Adipocyte (in vitro differentiated cells): ENCODE results near the gene IL1RAPL2.
A peak's percentile ranks its signal among the peaks of the same experiment; 100 is the strongest.

Experiments
- DNase-seq: peaks from one replicate; pipeline ENCODE4 v3.0.0-alpha.2; 2015; ENCODE audit warnings: low read depth
- H3K27me3 ChIP-seq: replicated peaks from 2 replicates; pipeline ENCODE4 v1.7.0; 2013; ENCODE audit warnings: mild to moderate bottlenecking, low read length, moderate library complexity; ENCODE audit not compliant: control insufficient read depth, insufficient read depth
- H3K36me3 ChIP-seq: 2 replicates; pipeline ENCODE4 v1.7.0; 2013; ENCODE audit warnings: low read length, mild to moderate bottlenecking, moderate library complexity; ENCODE audit not compliant: control insufficient read depth, insufficient read depth, severe bottlenecking
- H3K4me1 ChIP-seq: 2 replicates; pipeline ENCODE4 v1.7.0; 2013; ENCODE audit warnings: mild to moderate bottlenecking, low read length, moderate library complexity; ENCODE audit not compliant: control insufficient read depth, insufficient read depth
- H3K4me3 ChIP-seq: 2 replicates; pipeline ENCODE4 v1.7.0; 2013; ENCODE audit warnings: mild to moderate bottlenecking, low read length, moderate library complexity
- H3K9ac ChIP-seq: 2 replicates; pipeline ENCODE4 v1.7.0; 2013; ENCODE audit warnings: mild to moderate bottlenecking, low read length, moderate library complexity
- H3K9me3 ChIP-seq: 2 replicates; pipeline ENCODE4 v1.7.0; 2013; ENCODE audit warnings: mild to moderate bottlenecking, low read length, moderate library complexity; ENCODE audit not compliant: control insufficient read depth

Gene IL1RAPL2

DNA sequence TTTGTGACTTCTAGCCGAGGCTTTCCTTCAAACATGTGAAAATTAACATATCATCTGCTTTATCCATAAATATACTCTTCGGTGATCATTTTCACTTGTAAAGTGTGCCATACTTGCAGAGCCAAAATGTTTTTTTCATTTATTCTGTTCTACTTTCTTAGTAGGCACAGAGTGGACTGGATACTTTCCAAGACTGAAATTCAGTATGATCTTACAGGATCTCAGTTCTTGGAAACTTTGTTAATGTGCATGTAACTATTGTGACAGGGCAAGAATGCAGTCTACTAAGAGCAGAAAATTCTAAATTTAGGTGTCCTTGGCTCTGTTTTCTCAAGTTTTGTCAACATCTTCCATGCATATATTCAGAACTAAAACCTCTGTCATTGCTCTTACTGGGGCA lies 369.6 kb downstream of the IL1RAPL2 start:
- Histone ChIP-seq H3K36me3 (no peaks in the 10 kb centered on the region), H3K27me3 (peaks cover 28% of the 10 kb centered on the region), H3K9ac (no peak overlapping the region), H3K4me1 (no peaks in the 10 kb centered on the region), H3K4me3 (no peak overlapping the region), H3K9me3 (peaks cover 4% of the 10 kb centered on the region)
- DNase-seq: peak; percentile 40

DNA sequence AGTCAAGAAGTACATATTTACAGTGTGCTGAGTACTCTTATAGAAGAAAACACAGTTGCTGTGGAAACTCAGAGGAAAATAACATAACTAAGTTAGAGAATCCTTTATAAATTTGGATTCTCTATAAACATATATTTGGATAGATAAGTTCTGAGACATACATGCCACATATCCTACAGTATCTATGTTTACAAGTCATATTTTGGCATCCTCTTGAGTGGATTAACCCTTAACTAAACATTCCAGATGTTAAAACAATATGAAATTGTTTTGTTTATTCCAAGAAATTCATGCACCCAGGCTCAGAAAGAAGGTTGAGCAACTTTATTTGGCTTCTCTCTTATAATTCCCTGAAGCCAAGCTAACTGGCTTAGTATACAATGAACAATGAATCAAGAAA lies 387.3 kb downstream of the IL1RAPL2 start:
- H3K4me3 ChIP-seq: no peak overlapping the region
- H3K9ac ChIP-seq: no peak overlapping the region
- H3K9me3 ChIP-seq: no peaks in the 10 kb centered on the region
- H3K4me1 ChIP-seq: no peaks in the 10 kb centered on the region
- DNase-seq: no peak
- H3K27me3 ChIP-seq: peaks cover 15% of the 10 kb centered on the region
- H3K36me3 ChIP-seq: no peaks in the 10 kb centered on the region

DNA sequence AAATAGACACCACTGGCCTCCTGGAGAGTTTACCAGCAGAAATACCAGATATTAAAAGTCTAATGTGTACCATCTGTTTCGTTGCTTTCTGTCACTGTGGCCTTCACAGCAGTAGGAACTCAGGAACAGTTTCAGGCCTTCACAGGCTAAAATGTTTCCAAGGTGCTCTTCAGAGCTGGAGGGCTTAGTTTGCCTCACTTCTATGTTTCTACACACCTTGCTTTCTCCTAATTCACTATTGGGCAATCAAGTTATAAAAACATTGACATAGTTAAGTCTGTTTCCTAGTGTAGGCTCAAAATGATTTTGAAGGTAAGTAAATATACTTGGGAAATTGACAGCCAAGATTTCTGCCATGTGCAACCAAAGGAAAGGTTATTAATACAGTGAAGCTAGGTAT lies 395.9 kb downstream of the IL1RAPL2 start:
- Histone ChIP-seq H3K9me3 (no peaks in the 10 kb centered on the region), H3K4me3 (no peak overlapping the region), H3K27me3 (peaks cover 30% of the 10 kb centered on the region), H3K36me3 (no peaks in the 10 kb centered on the region), H3K9ac (no peak overlapping the region), H3K4me1 (no peaks in the 10 kb centered on the region)
- no peak for DNase-seq

- no peak overlapping the region for H3K9ac ChIP-seq
- peaks cover 7% of the 10 kb centered on the region for H3K27me3 ChIP-seq
- no peak for DNase-seq
Measured at GRCh38 chrX:104968241-104968640, 402.2 kb downstream of the IL1RAPL2 start.

GRCh38 chrX:104972737-104973136 lies 406.7 kb downstream of the IL1RAPL2 start:
- no peak overlapping the region for H3K9ac ChIP-seq
- no peaks in the 10 kb centered on the region for H3K4me1 ChIP-seq
- H3K36me3 ChIP-seq: no peaks in the 10 kb centered on the region
- peaks cover 8% of the 10 kb centered on the region for H3K27me3 ChIP-seq
- H3K9me3 ChIP-seq: no peaks in the 10 kb centered on the region
- peak; percentile 19 for DNase-seq
- H3K4me3 ChIP-seq: no peak overlapping the region

More at GRCh38 chrX:104968241-104968640, 402.2 kb downstream of the IL1RAPL2 start:
- H3K4me3 ChIP-seq: no peak overlapping the region
- no peaks in the 10 kb centered on the region for H3K4me1 ChIP-seq
- no peaks in the 10 kb centered on the region for H3K9me3 ChIP-seq
- no peaks in the 10 kb centered on the region for H3K36me3 ChIP-seq

GRCh38 chrX:104987063-104987462 lies 421.1 kb downstream of the IL1RAPL2 start:
- no peak overlapping the region for H3K4me3 ChIP-seq
- DNase-seq: no peak

DNA sequence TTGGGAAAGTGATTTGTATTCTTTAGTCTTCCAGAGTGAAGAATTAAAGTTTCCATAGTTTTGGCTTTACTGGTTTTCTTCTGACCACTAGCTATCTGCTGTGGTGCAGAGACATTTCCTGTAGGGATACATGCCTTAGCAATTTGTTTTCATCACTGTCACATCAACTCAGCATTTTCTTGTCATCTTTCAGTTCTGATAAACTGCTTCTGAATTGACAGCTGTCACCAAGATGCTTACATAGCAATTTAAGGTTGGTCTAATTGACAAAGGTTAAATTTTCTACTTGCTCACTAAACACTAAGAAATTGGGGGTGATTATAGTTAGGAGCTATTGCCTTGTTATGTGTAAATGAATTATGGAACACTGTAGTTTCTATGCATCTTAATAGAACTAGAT lies 422.0 kb downstream of the IL1RAPL2 start:
- no peak overlapping the region for H3K4me3 ChIP-seq
- no peaks in the 10 kb centered on the region for H3K36me3 ChIP-seq
- peaks cover 3% of the 10 kb centered on the region for H3K27me3 ChIP-seq

More at GRCh38 chrX:104987063-104987462, 421.1 kb downstream of the IL1RAPL2 start:
- no peaks in the 10 kb centered on the region for H3K36me3 ChIP-seq
- H3K27me3 ChIP-seq: peaks cover 3% of the 10 kb centered on the region
- H3K9ac ChIP-seq: no peak overlapping the region
- no peaks in the 10 kb centered on the region for H3K9me3 ChIP-seq
- no peaks in the 10 kb centered on the region for H3K4me1 ChIP-seq

DNA sequence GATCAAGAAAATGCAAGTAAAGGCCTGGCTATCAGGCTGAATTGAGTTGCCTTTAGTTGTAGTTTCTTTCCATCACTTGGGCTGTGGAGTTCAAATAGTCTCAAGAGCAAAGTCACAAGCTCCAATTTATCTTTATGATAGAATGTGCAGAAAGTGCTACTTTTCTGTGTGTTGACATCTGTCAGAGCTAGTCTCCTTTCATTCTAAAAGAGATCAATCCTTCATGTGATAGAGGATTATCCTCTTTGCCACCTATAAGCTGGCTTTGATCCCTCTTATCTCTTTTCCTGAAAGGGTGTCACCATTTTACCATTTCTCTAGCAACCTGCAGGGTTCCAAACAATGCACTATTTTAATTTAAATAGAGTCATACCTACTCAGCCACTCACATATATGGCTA lies 429.5 kb downstream of the IL1RAPL2 start:
- Histone ChIP-seq H3K9ac (no peak overlapping the region), H3K27me3 (no peaks in the 10 kb centered on the region), H3K4me1 (no peaks in the 10 kb centered on the region), H3K4me3 (no peak overlapping the region), H3K9me3 (no peaks in the 10 kb centered on the region), H3K36me3 (no peaks in the 10 kb centered on the region)
- no peak for DNase-seq

More for the DNA sequence above, 422.0 kb downstream of the IL1RAPL2 start:
- Histone ChIP-seq H3K9me3 (no peaks in the 10 kb centered on the region), H3K9ac (no peak overlapping the region), H3K4me1 (no peaks in the 10 kb centered on the region)
- no peak for DNase-seq

GRCh38 chrX:105006103-105006502 lies 440.1 kb downstream of the IL1RAPL2 start:
- Histone ChIP-seq H3K9me3 (no peaks in the 10 kb centered on the region), H3K4me3 (no peak overlapping the region), H3K4me1 (no peaks in the 10 kb centered on the region), H3K36me3 (no peaks in the 10 kb centered on the region), H3K9ac (no peak overlapping the region), H3K27me3 (peaks cover 3% of the 10 kb centered on the region)
- no peak for DNase-seq

DNA sequence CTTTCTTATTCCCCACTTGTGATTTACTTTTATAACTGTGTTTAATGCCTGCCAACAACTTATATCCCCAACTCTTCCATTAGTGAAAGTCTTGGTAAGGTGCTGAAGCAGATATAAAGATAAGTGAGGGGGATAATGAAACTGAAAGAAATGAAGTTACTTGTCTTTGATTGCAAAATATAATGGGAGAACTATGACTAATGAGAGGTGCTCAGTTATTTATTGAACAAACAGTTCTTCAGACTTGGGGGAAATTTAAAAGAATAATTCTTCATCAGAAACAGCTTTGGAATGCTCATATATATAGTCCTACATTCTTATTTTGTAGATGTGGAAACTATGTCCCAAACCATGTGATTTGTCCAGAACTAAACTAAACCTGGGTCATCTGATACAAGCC lies 441.0 kb downstream of the IL1RAPL2 start:
- Histone ChIP-seq H3K27me3 (peaks cover 3% of the 10 kb centered on the region), H3K9me3 (no peaks in the 10 kb centered on the region), H3K4me1 (no peaks in the 10 kb centered on the region), H3K36me3 (no peaks in the 10 kb centered on the region), H3K4me3 (no peak overlapping the region), H3K9ac (no peak overlapping the region)
- DNase-seq: no peak

DNA sequence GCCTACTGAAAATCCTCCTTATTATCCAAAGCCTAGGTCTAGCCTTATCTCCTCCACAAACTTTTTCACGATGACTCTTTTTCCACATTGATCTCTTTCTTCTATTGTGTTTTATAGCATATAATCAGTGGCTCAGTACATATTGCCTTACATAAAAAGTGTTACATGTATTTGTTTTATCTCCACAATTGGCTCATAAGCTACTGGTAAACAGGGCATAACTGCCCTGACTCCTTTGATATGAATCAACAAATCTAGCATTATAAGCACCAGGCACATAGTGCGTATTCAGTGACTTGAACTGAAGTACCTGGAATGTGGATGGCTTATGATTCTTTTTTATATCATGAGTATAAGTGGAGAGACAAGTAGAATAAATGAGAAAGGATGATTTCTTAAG lies 447.7 kb downstream of the IL1RAPL2 start:
- no peaks in the 10 kb centered on the region for H3K36me3 ChIP-seq
- peaks cover 5% of the 10 kb centered on the region for H3K27me3 ChIP-seq
- H3K9me3 ChIP-seq: no peaks in the 10 kb centered on the region
- H3K9ac ChIP-seq: no peak overlapping the region
- peaks cover 3% of the 10 kb centered on the region for H3K4me1 ChIP-seq
- no peak for DNase-seq
- H3K4me3 ChIP-seq: no peak overlapping the region

GRCh38 chrX:105017641-105018040 lies 451.6 kb downstream of the IL1RAPL2 start:
- no peak for DNase-seq
- peaks cover 3% of the 10 kb centered on the region for H3K4me1 ChIP-seq
- no peaks in the 10 kb centered on the region for H3K36me3 ChIP-seq
- peaks cover 5% of the 10 kb centered on the region for H3K27me3 ChIP-seq
- no peak overlapping the region for H3K4me3 ChIP-seq
- H3K9me3 ChIP-seq: no peaks in the 10 kb centered on the region
- no peak overlapping the region for H3K9ac ChIP-seq
